PFSK-1 (cell line): ENCODE measurements around the gene SEMA3E.

Experiments
- FOXP2 ChIP-seq: optimal IDR thresholded peaks from 2 replicates; pipeline ENCODE3; 2011; ENCODE audit warnings: borderline replicate concordance, control low read depth, inconsistent platforms; ENCODE audit not compliant: insufficient read depth; ENCODE audit errors: extremely low read length, extremely low read depth
- POLR2AphosphoS5 ChIP-seq: IDR thresholded peaks from 2 replicates; pipeline ENCODE4 v1.6.1; 2012; ENCODE audit warnings: low read depth, mild to moderate bottlenecking, control low read depth, low read length, moderate library complexity
- REST ChIP-seq, 2 experiments: IDR thresholded peaks; 2 replicates each; pipeline versions ENCODE4 v1.6.1 to v1.8.0; 2011 to 2012; ENCODE audit warnings: low read depth in 2 of 2, low read length in 2 of 2, control low read depth in 1 of 2, inconsistent platforms in 1 of 2, mild to moderate bottlenecking in 1 of 2, moderate library complexity in 1 of 2; ENCODE audit not compliant: insufficient read depth in 1 of 2
- SIN3A ChIP-seq: IDR thresholded peaks from 2 replicates; pipeline ENCODE4 v1.6.1; 2012; ENCODE audit warnings: mild to moderate bottlenecking, low read length, moderate library complexity, borderline replicate concordance; ENCODE audit not compliant: insufficient read depth
- TAF1 ChIP-seq: IDR thresholded peaks from 2 replicates; pipeline ENCODE4 v1.6.1; 2012; ENCODE audit warnings: low read length, control low read depth, borderline replicate concordance; ENCODE audit not compliant: insufficient read depth

Gene SEMA3E

GRCh38 chr7:83509255-83510021 lies 139.5 kb downstream of the SEMA3E start:
- TF ChIP-seq TAF1 = no peak
- TF ChIP-seq FOXP2 = no peak
- TF ChIP-seq SIN3A = no peak
- no peak for TF ChIP-seq POLR2AphosphoS5

- TF ChIP-seq SIN3A (no peak), FOXP2 (no peak), REST (IDR thresholded peaks at IDR 0.05; ENCODE audit: insufficient read depth in 1 of 2, low read depth in 2 of 2, low read length in 2 of 2) (no peak), POLR2AphosphoS5 (no peak), TAF1 (no peak)
Measured at GRCh38 chr7:83504330-83504729, 144.6 kb downstream of the SEMA3E start.

GRCh38 chr7:83502636-83503035 lies 146.3 kb downstream of the SEMA3E start:
- TF ChIP-seq SIN3A (no peak), TAF1 (no peak), POLR2AphosphoS5 (no peak), FOXP2 (no peak), REST (IDR thresholded peaks at IDR 0.05; ENCODE audit: insufficient read depth in 1 of 2, low read depth in 2 of 2, low read length in 2 of 2) (no peak)

GRCh38 chr7:83494683-83495082 lies 154.3 kb downstream of the SEMA3E start:
- TF ChIP-seq SIN3A (no peak), FOXP2 (no peak), REST (IDR thresholded peaks at IDR 0.05; ENCODE audit: insufficient read depth in 1 of 2, low read depth in 2 of 2, low read length in 2 of 2) (no peak), POLR2AphosphoS5 (no peak), TAF1 (no peak)

- TF ChIP-seq REST (IDR thresholded peaks at IDR 0.05; ENCODE audit: insufficient read depth in 1 of 2, low read depth in 2 of 2, low read length in 2 of 2) = no peak
Measured at GRCh38 chr7:83492802-83493201, 156.1 kb downstream of the SEMA3E start.
